Smooth muscle cell of the brain vasculature (primary cell): ENCODE results near the gene EFNA4.

Experiments used
- DNase-seq: peaks from one replicate; pipeline ENCODE4 v3.0.0-alpha.2; 2012; ENCODE audit warnings: low read depth, low spot score

EFNA4 gene

GRCh38 chr1:155051777-155052398 lies 11.7 kb upstream of the EFNA4 start:
- DNase-seq = no peak

- no peak for DNase-seq
Measured at GRCh38 chr1:155052439-155053395, 10.8 kb upstream of the EFNA4 start.

- DNase-seq = no peak
Measured at GRCh38 chr1:155053531-155054105, 9.9 kb upstream of the EFNA4 start.

GRCh38 chr1:155057104-155057503 lies 6.4 kb upstream of the EFNA4 start:
- DNase-seq = no peak

GRCh38 chr1:155057788-155058211 lies 5.7 kb upstream of the EFNA4 start:
- no peak for DNase-seq

GRCh38 chr1:155060736-155061135 lies 2.8 kb upstream of the EFNA4 start:
- DNase-seq = no peak

- peak; percentile 80 for DNase-seq
Measured at GRCh38 chr1:155061381-155062150, 2.0 kb upstream of the EFNA4 start.

- DNase-seq = no peak
Measured at GRCh38 chr1:155062151-155062686, 1.3 kb upstream of the EFNA4 start.

- no peak for DNase-seq
Measured at GRCh38 chr1:155062702-155063411, 683 bp upstream of the EFNA4 start.

GRCh38 chr1:155064111-155064831 lies 731 bp downstream of the EFNA4 start:
- DNase-seq = no peak

GRCh38 chr1:155064832-155065429 lies 1.4 kb downstream of the EFNA4 start:
- no peak for DNase-seq

- DNase-seq = no peak
Measured at GRCh38 chr1:155066777-155067176, 3.2 kb downstream of the EFNA4 start.

- DNase-seq = no peak
Measured at GRCh38 chr1:155068599-155068998, 5.1 kb downstream of the EFNA4 start.

- DNase-seq = no peak
Measured at GRCh38 chr1:155069551-155070157, 6.1 kb downstream of the EFNA4 start.

GRCh38 chr1:155070158-155070621 lies 6.7 kb downstream of the EFNA4 start:
- DNase-seq = no peak

GRCh38 chr1:155070721-155071569 lies 7.4 kb downstream of the EFNA4 start:
- DNase-seq = no peak

GRCh38 chr1:155071701-155072100 lies 8.2 kb downstream of the EFNA4 start:
- DNase-seq = no peak
